T-cell (primary cell): ENCODE measurements around the gene IP6K1. TPM values are rescaled to one million over a fixed set of nuclear protein-coding genes. Genes with fewer than 3 reads are reported as not detected.
"Not testable (repeated sequence)": the region's sequence is repeated elsewhere in the genome, so short reads cannot be mapped to it uniquely, and the experiment has no call there.

ENCODE experiments used
- ATAC-seq, 4 experiments: fragments of 200-7000 bp in 3 of 4; fragments of 150-1000 bp in 1 of 4; cut with Tn5 transposase; replicated peaks in 1 of 4; 1 replicate in 3 of 4; 2 replicates in 1 of 4; pipeline ENCODE4 v1.10.0; 2021; ENCODE audit warnings: moderate library complexity in 3 of 4, mild to moderate bottlenecking in 2 of 4, moderate number of reproducible peaks in 1 of 4
- CTCF ChIA-PET, 2 donors: fragments of 300-600 bp; sonication (Branson Sonifier 250); formaldehyde crosslinking; loops; one replicate each; lab custom pipeline; 2022; ENCODE audit warnings: antibody characterized with exemption in 2 of 2; lab: Charles Lee
- POLR2A ChIA-PET, 2 donors: fragments of 300-600 bp; sonication (Branson Sonifier 250); formaldehyde crosslinking; loops; one replicate each; lab custom pipeline; 2022; ENCODE audit warnings: antibody characterized with exemption in 2 of 2; lab: Charles Lee
- DNase-seq, 35 experiments: peaks; one replicate each; pipeline versions ENCODE4 v3.0.0 to v3.0.0-alpha.2; 2013 to 2023
- H3K27ac ChIP-seq: one replicate; pipeline ENCODE4 v1.5.1; 2013; ENCODE audit warnings: low read length
- H3K27me3 ChIP-seq, 2 experiments: replicated peaks in 1 of 2; 1 replicate in 1 of 2; 2 replicates in 1 of 2; pipeline versions ENCODE4 v1.6.1 to v1.7.0; 2013; ENCODE audit warnings: low read length in 1 of 2, mixed read lengths in 1 of 2; ENCODE audit not compliant: control insufficient read depth in 2 of 2, insufficient read depth in 2 of 2; ENCODE audit errors: extremely low read depth in 1 of 2
- H3K36me3 ChIP-seq, 2 donors: 1 replicate in 1 of 2; 2 replicates in 1 of 2; pipeline versions ENCODE4 v1.6.1 to v1.7.0; 2013; ENCODE audit warnings: low read length in 1 of 2; ENCODE audit not compliant: control insufficient read depth in 2 of 2, insufficient read depth in 1 of 2; ENCODE audit errors: extremely low read depth in 1 of 2
- H3K4me1 ChIP-seq, 2 experiments: 1 replicate in 1 of 2; 2 replicates in 1 of 2; pipeline versions ENCODE4 v1.6.1 to v1.7.0; 2013; ENCODE audit warnings: low read length in 2 of 2, mixed read lengths in 1 of 2; ENCODE audit not compliant: insufficient read depth in 2 of 2, control insufficient read depth in 1 of 2; ENCODE audit errors: extremely low read depth in 1 of 2
- H3K4me3 ChIP-seq, 2 donors: 1 replicate in 1 of 2; 2 replicates in 1 of 2; pipeline versions ENCODE4 v1.5.1 to v1.7.0; 2013; ENCODE audit warnings: mild to moderate bottlenecking in 2 of 2, low read length in 1 of 2, moderate library complexity in 1 of 2; ENCODE audit not compliant: control insufficient read depth in 1 of 2; ENCODE audit errors: extremely low read depth in 1 of 2
- H3K9me3 ChIP-seq: 2 replicates; pipeline ENCODE4 v1.7.0; 2013
- H3K27ac Mint-ChIP-seq, 2 donors: one replicate each; pipeline ENCODE4 v1.8.0; 2020 to 2021; ENCODE audit warnings: mild to moderate bottlenecking in 2 of 2, mixed read lengths in 2 of 2
- H3K27me3 Mint-ChIP-seq, 2 donors: one replicate each; pipeline ENCODE4 v1.8.0; 2021 to 2022; ENCODE audit warnings: mixed read lengths in 2 of 2
- H3K36me3 Mint-ChIP-seq: one replicate; pipeline ENCODE4 v1.8.0; 2021; ENCODE audit warnings: mixed read lengths
- H3K4me1 Mint-ChIP-seq, 3 donors: one replicate each; pipeline ENCODE4 v1.8.0; 2020 to 2022; ENCODE audit warnings: mixed read lengths in 3 of 3, mild to moderate bottlenecking in 1 of 3
- H3K4me3 Mint-ChIP-seq, 3 donors: one replicate each; pipeline ENCODE4 v1.8.0; 2020 to 2022; ENCODE audit warnings: mild to moderate bottlenecking in 3 of 3, mixed read lengths in 3 of 3, moderate library complexity in 3 of 3
- H3K9me3 Mint-ChIP-seq, 3 donors: one replicate each; pipeline ENCODE4 v1.8.0; 2020 to 2022; ENCODE audit warnings: mixed read lengths in 3 of 3
- WGBS: methylation state at CpG from one replicate; pipeline ENCODE4 v1.1.5; 2013; ENCODE audit warnings: missing lambda C conversion rate; ENCODE audit not compliant: insufficient coverage; 5-methylcytosine and 5-hydroxymethylcytosine counted together
- total RNA-seq, 35 experiments: library from RNA in 6 of 35; stranded (reverse) in 6 of 35; fragments of 120-200 nt in 1 of 35; gene quantifications; one replicate each; pipeline versions ENCODE4 v1.2.1 to v1.2.4 and lab custom pipeline; 2013 to 2026

IP6K1 gene
- total RNA-seq, 5 donors from 2014 or later (not counting 1 experiment from before 2014, with no cell fraction given) = 31.6 to 62.2 (median 57.0) TPM

GRCh38 chr3:49750056-49750455 lies 36.3 kb downstream of the IP6K1 start:
- H3K27me3 Mint-ChIP-seq = no peaks in the 10 kb centered on the region
- ChIA-PET CTCF (no interaction called here), POLR2A (no interaction called here)
- H3K36me3 ChIP-seq = peaks cover 6 to 28% of the 10 kb centered on the region in 2 donors
- no peak overlapping the region for H3K27ac ChIP-seq
- DNase-seq (no peak), ATAC-seq (no peak)
- H3K4me1 Mint-ChIP-seq = peaks cover 21 to 28% (median 24%) of the 10 kb centered on the region in 3 donors
- 83% methylated on average over 3 of the region's 4 CpGs for WGBS
- no peak overlapping the region for H3K4me3 ChIP-seq
- H3K4me1 ChIP-seq = no peaks in the 10 kb centered on the region
- H3K27me3 ChIP-seq = no peaks in the 10 kb centered on the region
- no peak overlapping the region for H3K27ac Mint-ChIP-seq
- peaks cover 24% of the 10 kb centered on the region for H3K36me3 Mint-ChIP-seq
- no peaks in the 10 kb centered on the region for H3K9me3 Mint-ChIP-seq
- H3K9me3 ChIP-seq = no peaks in the 10 kb centered on the region
- H3K4me3 Mint-ChIP-seq = no peak overlapping the region

- H3K9me3 Mint-ChIP-seq, DNase-seq, H3K27ac Mint-ChIP-seq, H3K27ac ChIP-seq, H3K27me3 Mint-ChIP-seq, H3K27me3 ChIP-seq, H3K4me3 Mint-ChIP-seq, H3K4me1 ChIP-seq, H3K9me3 ChIP-seq, ATAC-seq, H3K4me3 ChIP-seq: not testable (repeated sequence)
- 97% methylated on average over 3 of the region's 5 CpGs for WGBS
- Mint-ChIP-seq H3K36me3 (peaks cover 30% of the 10 kb centered on the region), H3K4me1 (peaks cover 18 to 20% (median 18%) of the 10 kb centered on the region in 3 donors)
- H3K36me3 ChIP-seq = peaks cover 6 to 37% of the 10 kb centered on the region in 2 donors
- ChIA-PET POLR2A (interaction anchor here in 1 of 2 donors (0.6 kb wide), 1 partner anchor 23 kb away, joined by 3 read pairs; no protein-coding TSS in a partner anchor), CTCF (interaction anchor here in 1 of 2 donors (0.7 to 1.2 kb wide), 2 partner anchors 8 to 13 kb away, joined by 3 to 4 read pairs; no protein-coding TSS in a partner anchor)
Observed at GRCh38 chr3:49748874-49749273, 37.5 kb downstream of the IP6K1 start.

DNA sequence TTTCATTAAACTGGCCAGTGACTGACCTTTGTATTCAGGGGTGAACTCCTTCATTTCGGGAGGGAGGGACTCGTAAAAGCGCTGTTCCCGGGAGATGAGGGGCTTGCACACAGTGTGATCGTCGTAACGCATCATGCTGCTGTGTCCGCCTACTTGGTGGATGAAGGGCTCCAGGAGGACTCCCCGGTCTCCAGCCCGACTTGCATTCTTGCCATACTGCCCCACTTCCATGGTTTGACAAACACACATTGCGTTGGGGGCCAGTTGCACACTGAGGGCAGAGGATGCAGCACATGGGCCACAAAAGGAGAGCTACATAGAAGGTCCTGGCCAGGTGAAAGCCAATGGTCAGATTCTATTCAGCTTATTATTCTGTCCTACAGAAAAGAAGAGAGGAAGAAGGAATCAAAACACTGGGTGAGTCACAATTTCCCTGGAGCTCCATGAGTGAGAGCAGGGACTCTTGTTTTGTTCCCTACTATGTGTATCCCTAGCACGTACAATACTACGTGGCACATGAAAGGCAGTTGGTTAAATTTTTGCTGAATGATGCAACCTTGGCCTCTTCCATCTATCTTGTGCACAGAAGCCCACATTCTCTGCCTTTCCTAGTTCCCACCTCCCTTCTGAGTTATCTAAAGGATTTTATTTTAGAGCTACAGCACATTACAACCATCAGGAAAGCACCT lies 38.4 kb downstream of the IP6K1 start:
- H3K27me3 Mint-ChIP-seq = no peaks in the 10 kb centered on the region
- no peak overlapping the region for H3K27ac Mint-ChIP-seq
- Histone ChIP-seq H3K27me3 (no peaks in the 10 kb centered on the region), H3K36me3 (peaks cover 6 to 39% of the 10 kb centered on the region in 2 donors), H3K9me3 (no peaks in the 10 kb centered on the region), H3K4me3 (no peak overlapping the region), H3K4me1 (no peaks in the 10 kb centered on the region), H3K27ac (no peak overlapping the region)
- ChIA-PET CTCF (no interaction called here), POLR2A (interaction anchor here in 1 of 2 donors (0.6 kb wide), 1 partner anchor 24 kb away, joined by 3 read pairs; no protein-coding TSS in a partner anchor)
- H3K9me3 Mint-ChIP-seq = no peaks in the 10 kb centered on the region
- ATAC-seq (no peak), DNase-seq (no peak)
- 96% methylated on average over 13 of the region's 13 CpGs for WGBS
- peaks cover 8 to 13% (median 12%) of the 10 kb centered on the region in 3 donors for H3K4me1 Mint-ChIP-seq
- peaks cover 27% of the 10 kb centered on the region for H3K36me3 Mint-ChIP-seq
- no peak overlapping the region for H3K4me3 Mint-ChIP-seq

DNA sequence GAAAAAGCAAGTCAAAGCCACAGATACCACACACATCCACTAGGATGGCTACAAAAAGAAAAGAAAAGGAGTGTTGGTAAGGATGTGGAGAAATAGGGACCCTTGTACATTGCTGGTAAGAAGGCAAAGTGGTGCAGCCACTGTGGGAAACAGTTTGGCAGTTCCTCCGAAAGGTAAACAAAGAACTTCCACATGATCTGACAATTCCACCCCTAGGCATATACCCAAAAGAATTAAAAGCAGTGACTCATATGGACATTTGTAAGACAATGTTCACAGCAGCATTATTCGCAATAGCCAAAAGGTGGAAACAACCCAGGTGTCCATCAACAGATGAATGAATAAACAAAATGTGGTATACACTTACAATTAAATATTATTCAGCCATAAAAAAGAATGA lies 40.4 kb downstream of the IP6K1 start:
- Histone ChIP-seq H3K36me3 (peaks cover 6 to 46% of the 10 kb centered on the region in 2 donors), H3K27me3 (no peaks in the 10 kb centered on the region), H3K9me3 (no peaks in the 10 kb centered on the region), H3K4me1 (no peaks in the 10 kb centered on the region), H3K27ac (no peak overlapping the region), H3K4me3 (no peak overlapping the region)
- no peaks in the 10 kb centered on the region for H3K9me3 Mint-ChIP-seq
- no peak overlapping the region for H3K27ac Mint-ChIP-seq
- ChIA-PET POLR2A (no interaction called here), CTCF (no interaction called here)
- ATAC-seq = no peak
- H3K36me3 Mint-ChIP-seq = peaks cover 27% of the 10 kb centered on the region
- H3K4me1 Mint-ChIP-seq = peaks cover 7 to 13% (median 12%) of the 10 kb centered on the region in 3 donors
- H3K4me3 Mint-ChIP-seq = no peak overlapping the region
- WGBS = no CpG with 5 or more reads among the region's 2 CpGs
- H3K27me3 Mint-ChIP-seq = no peaks in the 10 kb centered on the region
- no peak for DNase-seq

DNA sequence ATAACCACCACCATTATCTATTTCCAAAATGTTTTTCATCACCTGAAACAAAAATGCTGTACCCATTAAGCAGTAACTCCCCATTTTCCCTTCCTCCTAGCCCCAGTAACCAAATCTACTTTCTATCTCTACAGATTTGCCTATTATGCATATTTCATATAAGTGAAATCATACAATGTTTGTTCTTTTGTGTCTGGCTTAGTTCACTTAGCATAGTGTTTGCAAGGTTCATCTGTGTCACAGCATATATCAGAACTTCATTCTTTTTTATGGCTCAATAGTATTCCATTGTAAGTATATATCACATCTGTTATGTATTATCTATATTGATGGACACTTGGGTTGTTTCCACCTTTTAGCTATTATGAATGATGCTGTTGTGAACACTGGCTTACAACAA lies 45.9 kb downstream of the IP6K1 start:
- H3K27me3 Mint-ChIP-seq = no peaks in the 10 kb centered on the region
- H3K4me1 Mint-ChIP-seq = peaks cover 0 to 12% (median 6%) of the 10 kb centered on the region in 3 donors
- H3K9me3 Mint-ChIP-seq = no peaks in the 10 kb centered on the region
- DNase-seq (no peak), ATAC-seq (no peak)
- Histone ChIP-seq H3K27ac (no peak overlapping the region), H3K27me3 (no peaks in the 10 kb centered on the region), H3K4me3 (no peak overlapping the region), H3K9me3 (no peaks in the 10 kb centered on the region), H3K36me3 (peaks cover 8 to 50% of the 10 kb centered on the region in 2 donors), H3K4me1 (no peaks in the 10 kb centered on the region)
- CTCF ChIA-PET = interaction anchor here in 1 of 2 donors (0.6 kb wide), 1 partner anchor 28 kb away, joined by 4 read pairs; no protein-coding TSS in a partner anchor
- POLR2A ChIA-PET = no interaction called here
- H3K36me3 Mint-ChIP-seq = peaks cover 28% of the 10 kb centered on the region
- no peak overlapping the region for H3K27ac Mint-ChIP-seq
- H3K4me3 Mint-ChIP-seq = no peak overlapping the region

DNA sequence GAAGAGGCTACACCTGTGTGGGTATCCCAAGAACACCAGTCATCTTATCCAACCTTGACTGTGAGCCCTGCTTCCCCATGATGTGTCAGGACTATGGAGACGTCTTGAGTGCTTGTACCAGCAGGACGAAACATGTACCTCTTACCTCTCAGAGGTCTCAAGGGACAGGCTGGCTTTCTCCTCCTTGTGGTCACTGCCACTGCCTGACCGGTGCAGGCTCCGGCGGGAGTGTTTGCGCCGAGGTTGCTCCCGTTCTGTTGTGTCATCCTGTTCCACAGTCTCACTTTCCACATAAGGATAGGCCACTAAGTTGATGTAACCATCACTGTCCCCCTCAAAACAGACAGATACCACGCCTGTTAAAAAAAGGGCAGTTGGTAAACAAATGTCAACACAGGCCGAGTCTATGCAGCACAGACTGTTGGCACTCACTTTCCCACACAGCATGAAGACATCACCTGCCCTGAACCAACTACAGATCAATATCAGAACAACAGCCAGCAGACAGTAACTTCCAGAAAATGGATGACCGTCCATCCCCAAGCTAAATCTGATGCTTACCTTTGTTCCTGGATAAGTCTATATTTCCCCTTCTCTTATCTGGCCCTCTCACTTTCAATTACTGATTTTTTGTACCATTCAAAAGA lies 48.2 kb downstream of the IP6K1 start:
- Mint-ChIP-seq H3K27me3 (no peaks in the 10 kb centered on the region), H3K27ac (no peak overlapping the region), H3K4me1 (peaks cover 0 to 10% (median 3%) of the 10 kb centered on the region in 3 donors), H3K9me3 (no peaks in the 10 kb centered on the region), H3K4me3 (no peak overlapping the region), H3K36me3 (peaks cover 26% of the 10 kb centered on the region)
- Histone ChIP-seq H3K4me3 (no peak overlapping the region), H3K9me3 (no peaks in the 10 kb centered on the region), H3K36me3 (peaks cover 16 to 53% of the 10 kb centered on the region in 2 donors), H3K27ac (no peak overlapping the region), H3K4me1 (no peaks in the 10 kb centered on the region), H3K27me3 (no peaks in the 10 kb centered on the region)
- DNase-seq = no peak
- ChIA-PET POLR2A (no interaction called here), CTCF (no interaction called here)
- no peak for ATAC-seq
- 91% methylated on average over 5 of the region's 11 CpGs for WGBS
